Esophagus squamous epithelium (tissue), 4 donors: Measurements from ENCODE around the gene CCDC102A.

Source experiments
- CTCF ChIP-seq, 6 experiments: fragments of 450-650 bp in 4 of 6; fragments of 200-600 bp in 2 of 6; sonication (generic) in 2 of 6; IDR thresholded peaks; one replicate each; pipeline ENCODE4 v1.5.1; 2016 to 2019; ENCODE audit warnings: antibody characterized with exemption in 6 of 6, mild to moderate bottlenecking in 4 of 6, moderate library complexity in 4 of 6
- POLR2A ChIP-seq, 4 donors: fragments of 450-650 bp; IDR thresholded peaks; one replicate each; pipeline ENCODE4 v1.6.1; 2017; ENCODE audit warnings: antibody characterized with exemption in 4 of 4, mild to moderate bottlenecking in 4 of 4, moderate library complexity in 3 of 4

GRCh38 chr16:57544124-57544653, 7.8 kb upstream of the CCDC102A start:
- TF ChIP-seq CTCF (IDR thresholded peaks at IDR 0.05) (no peak), POLR2A (IDR thresholded peaks at IDR 0.05) (no peak)
